AG09319 (cell line): ENCODE data around the gene PRTFDC1.

ENCODE experiments used
- DNase-seq: peaks from one replicate; pipeline ENCODE4 v3.0.0-alpha.2; 2010; ENCODE audit warnings: low read depth; ENCODE audit errors: extremely low read depth
- TF ChIP-seq, protein P1 (sequence below): IDR thresholded peaks from 2 replicates; pipeline ENCODE4 v1.5.1; 2011; ENCODE audit warnings: low read depth, mild to moderate bottlenecking, inconsistent platforms, low read length, moderate library complexity

The PRTFDC1 gene

DNA sequence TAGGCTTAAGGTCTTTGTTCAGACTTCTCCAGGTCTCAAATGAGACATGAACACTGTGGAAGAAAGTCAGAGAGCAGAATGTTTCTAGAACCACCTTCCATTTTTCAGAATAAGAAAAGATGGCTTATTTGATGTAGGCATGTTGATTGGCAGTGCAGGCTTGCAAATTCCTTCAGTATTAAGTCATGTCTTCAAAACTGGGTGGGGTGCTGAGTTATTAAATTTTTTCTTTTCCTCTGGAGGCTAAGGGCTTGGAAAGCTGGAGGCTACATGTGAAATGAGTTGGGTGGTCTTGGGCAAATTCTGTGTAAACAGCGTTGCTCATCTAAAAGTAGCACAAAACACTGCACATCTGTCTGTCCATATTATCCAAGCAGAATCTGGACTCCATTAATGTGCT lies 62.8 kb downstream of the PRTFDC1 start:
- DNase-seq: no peak
- TF ChIP-seq, protein P1, sequence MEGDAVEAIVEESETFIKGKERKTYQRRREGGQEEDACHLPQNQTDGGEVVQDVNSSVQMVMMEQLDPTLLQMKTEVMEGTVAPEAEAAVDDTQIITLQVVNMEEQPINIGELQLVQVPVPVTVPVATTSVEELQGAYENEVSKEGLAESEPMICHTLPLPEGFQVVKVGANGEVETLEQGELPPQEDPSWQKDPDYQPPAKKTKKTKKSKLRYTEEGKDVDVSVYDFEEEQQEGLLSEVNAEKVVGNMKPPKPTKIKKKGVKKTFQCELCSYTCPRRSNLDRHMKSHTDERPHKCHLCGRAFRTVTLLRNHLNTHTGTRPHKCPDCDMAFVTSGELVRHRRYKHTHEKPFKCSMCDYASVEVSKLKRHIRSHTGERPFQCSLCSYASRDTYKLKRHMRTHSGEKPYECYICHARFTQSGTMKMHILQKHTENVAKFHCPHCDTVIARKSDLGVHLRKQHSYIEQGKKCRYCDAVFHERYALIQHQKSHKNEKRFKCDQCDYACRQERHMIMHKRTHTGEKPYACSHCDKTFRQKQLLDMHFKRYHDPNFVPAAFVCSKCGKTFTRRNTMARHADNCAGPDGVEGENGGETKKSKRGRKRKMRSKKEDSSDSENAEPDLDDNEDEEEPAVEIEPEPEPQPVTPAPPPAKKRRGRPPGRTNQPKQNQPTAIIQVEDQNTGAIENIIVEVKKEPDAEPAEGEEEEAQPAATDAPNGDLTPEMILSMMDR: no peak

DNA sequence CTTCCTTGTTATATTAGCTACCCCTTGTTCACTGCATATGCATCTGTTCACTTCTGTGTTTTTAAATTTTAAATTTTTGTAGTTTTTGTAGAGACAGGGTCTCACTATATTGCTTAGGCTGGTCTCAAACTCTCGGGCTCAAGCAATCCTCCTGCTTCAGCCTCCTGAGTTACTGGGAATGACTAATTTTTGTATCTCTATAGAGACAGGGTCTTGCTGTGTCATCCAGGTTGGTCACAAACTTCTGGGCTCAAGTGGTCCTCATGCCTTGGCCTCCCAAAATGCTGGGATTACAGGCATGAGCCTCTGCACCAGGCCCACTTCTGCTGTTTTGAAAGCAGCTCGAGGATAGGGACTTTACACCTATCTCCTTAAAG lies 64.6 kb downstream of the PRTFDC1 start:
- DNase-seq: no peak
- TF ChIP-seq, protein P1: no peak

DNA sequence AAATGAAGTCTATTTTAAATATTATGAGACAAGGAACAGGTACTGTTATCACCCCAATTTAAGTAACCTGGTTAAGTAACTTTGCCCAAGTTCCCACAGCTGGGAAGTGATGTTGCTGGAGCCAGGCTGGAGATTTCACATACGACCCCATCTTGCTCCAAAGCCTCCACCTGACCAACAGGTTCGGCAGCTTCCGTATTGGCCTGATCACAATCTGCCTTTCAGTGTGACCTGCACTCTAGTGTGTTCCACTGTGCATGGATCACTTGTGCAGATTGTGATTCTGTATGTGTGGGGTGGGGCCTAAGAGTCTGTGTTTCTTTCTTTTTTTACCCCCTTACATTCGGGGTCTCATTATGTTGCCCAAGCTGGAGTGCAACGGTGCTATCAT lies 66.1 kb downstream of the PRTFDC1 start:
- TF ChIP-seq, protein P1: no peak
- no peak for DNase-seq

DNA sequence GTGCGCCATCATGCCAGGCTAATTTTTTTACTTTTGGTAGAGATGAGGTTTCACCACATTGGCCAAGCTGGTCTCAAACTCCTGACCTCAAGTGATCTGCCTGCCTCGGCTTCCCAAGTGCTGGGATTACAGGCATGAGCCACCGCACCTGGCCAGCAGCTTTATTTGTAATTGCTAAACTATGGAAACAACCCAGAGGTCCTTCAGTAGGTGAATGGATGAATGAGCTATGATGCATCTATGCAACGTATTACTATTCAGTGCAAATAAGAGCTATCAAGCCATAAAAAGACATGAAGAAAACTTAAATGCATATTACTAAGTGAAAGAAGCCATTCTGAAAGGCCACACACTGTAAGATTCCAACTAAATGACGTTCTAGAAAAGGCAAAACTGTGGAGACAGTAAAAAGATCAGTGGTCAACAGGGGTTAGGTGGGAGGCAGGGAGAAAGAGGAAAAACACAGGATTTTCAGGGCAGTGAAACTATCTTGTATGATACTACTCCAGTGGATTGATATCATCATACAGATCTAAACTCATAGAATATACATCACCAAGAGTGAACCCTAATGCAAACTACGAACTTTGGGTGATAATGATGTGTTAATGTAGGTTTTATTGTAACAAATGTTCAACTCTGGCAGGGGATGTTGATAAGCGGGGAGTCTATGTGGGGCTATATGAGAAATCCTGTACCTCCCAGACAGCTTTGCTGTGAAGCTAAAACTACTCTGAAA lies 66.7 kb downstream of the PRTFDC1 start:
- no peak for DNase-seq
- TF ChIP-seq, protein P1: no peak

- no peak for DNase-seq
- TF ChIP-seq, protein P1: no peak
Observed at GRCh38 chr10:24884793-24885192, 67.6 kb downstream of the PRTFDC1 start.

DNA sequence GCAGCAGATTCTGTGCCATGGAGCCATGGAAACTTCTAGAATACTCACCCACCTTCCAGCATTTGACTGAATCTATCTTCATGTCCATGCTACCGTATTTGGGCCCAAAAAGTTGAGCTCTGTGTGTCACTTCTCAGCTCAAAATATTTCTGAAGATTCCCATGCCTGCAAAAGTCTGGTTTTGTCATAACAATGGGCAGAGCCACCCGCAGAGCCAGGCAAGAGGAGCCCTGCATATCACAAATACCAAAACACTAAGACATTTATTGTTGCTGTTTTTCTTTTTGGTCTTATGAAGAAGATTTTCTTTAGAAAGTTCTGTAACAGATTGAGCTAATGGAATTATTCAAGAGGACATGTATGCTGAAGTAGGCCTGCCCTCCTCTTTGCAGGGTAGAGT lies 68.1 kb downstream of the PRTFDC1 start:
- no peak for DNase-seq
- TF ChIP-seq, protein P1: no peak

DNA sequence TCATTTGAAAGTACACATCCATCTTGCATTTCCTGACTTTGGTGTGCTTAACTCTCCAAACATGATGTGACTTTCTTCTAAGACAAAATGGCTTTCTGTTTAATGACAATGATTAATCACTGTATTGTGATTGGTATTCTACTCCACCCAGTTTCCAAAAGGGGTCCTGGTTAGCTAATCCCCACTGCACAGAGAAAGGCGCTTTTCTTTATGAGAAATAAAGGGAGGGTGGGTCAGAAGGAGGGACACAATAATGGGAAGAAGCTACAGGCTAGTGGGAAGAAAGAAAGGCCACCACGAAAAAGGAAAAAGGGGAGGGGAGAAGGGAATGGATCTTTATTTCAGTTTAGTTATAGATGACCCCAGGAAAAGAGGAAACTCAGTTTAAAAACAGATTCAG lies 69.2 kb downstream of the PRTFDC1 start:
- no peak for DNase-seq
- TF ChIP-seq, protein P1: no peak
